ENCODE data around the gene FKBP8. TPM values are rescaled to one million over a fixed set of nuclear protein-coding genes. Genes with fewer than 3 reads are reported as not detected.
A peak's percentile ranks its signal among the peaks of the same experiment; 100 is the strongest.

The FKBP8 gene
- total RNA-seq, 1 donor from 2014 or later: 376 TPM

DNA sequence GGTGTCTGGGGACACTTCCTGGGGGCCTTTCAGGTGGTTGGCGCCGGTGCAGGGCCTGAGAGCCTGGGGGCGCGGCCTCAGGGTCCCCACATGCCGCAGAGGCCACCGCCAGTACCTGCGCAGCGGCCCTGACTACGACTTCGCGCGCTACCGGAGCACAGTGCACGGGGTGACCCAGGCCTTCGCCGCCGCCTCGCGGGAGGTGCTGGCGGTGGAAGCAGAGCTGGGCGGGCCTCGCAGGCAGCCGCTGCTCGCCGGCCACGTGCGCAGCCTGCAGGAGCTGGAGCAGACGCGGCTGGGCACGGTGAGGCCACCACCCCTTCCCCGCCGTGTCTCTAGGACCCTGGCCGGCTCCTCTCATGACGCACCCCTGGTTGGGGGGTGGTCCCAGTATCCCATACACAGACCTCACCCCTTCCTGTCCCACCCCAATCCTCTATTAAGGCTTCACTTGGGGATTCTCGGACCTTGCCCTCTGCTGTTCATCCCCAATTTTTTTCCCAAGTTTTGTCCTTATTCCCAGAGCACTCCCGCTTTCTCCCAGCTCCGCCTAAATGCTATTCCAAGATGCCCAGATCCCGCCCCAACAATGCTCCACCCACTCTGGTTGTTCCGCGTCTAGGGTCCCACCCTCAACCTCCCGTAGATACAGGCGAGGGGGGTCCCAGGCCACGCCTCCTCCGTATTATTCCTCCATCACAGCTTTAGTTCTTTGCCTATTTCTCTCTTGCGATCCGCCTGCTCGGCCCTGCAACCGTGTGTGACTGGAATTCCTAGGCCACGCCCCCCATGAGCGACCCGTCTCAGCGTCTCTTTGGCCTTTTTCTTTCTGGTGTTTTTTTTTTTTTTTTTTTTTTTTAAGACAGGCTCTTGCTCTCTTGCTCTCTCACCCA is 46.3 kb upstream of the FKBP8 start:
- Histone ChIP-seq H3K36me3 (peaks cover 0 to 8% of the 10 kb centered on the region in 2 donors), H3K27me3 (no peaks in the 10 kb centered on the region)
- DNase-seq (ENCODE audit: extremely low spot score in 2 of 2): no peak

GRCh38 chr19:18588611-18589379 is 45.4 kb upstream of the FKBP8 start, which contains the start of gene REX1BD:
Gene REX1BD (plus strand): TSS chr19:18588798. CDS start chr19:18588802, 4 bp downstream.
- Histone ChIP-seq H3K27ac (peak within 1 kb of the TSS; percentile 88), H3K4me3 (peak within 1 kb of the TSS; percentile 72 to 79), H3K27me3 (no peaks in the 10 kb centered on the region), H3K36me3 (peaks cover 0 to 8% of the 10 kb centered on the region in 2 donors), H3K9me3 (no peaks in the 10 kb centered on the region), H3K4me1 (peaks cover 35% of the 10 kb centered on the region)
- intact Hi-C loops (cut with DNase I): no loop called here
- TF ChIP-seq POLR2AphosphoS5 (IDR thresholded peaks at IDR 0.05; ENCODE audit: insufficient read depth in 1 of 2, low read depth in 1 of 2) (peak in 1 of 2 donors; percentile 64), POLR2A (IDR thresholded peaks at IDR 0.05) (peak in 1 of 2 donors; percentile 22)
- TF ChIP-seq, protein P1, sequence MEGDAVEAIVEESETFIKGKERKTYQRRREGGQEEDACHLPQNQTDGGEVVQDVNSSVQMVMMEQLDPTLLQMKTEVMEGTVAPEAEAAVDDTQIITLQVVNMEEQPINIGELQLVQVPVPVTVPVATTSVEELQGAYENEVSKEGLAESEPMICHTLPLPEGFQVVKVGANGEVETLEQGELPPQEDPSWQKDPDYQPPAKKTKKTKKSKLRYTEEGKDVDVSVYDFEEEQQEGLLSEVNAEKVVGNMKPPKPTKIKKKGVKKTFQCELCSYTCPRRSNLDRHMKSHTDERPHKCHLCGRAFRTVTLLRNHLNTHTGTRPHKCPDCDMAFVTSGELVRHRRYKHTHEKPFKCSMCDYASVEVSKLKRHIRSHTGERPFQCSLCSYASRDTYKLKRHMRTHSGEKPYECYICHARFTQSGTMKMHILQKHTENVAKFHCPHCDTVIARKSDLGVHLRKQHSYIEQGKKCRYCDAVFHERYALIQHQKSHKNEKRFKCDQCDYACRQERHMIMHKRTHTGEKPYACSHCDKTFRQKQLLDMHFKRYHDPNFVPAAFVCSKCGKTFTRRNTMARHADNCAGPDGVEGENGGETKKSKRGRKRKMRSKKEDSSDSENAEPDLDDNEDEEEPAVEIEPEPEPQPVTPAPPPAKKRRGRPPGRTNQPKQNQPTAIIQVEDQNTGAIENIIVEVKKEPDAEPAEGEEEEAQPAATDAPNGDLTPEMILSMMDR (IDR thresholded peaks at IDR 0.05): peak; percentile 67 to 96 (median 89)
- DNase-seq (ENCODE audit: extremely low spot score in 2 of 2): peak in 1 of 2 donors; percentile 85

More for the DNA sequence above, 46.3 kb upstream of the FKBP8 start:
- intact Hi-C loops (cut with DNase I): loop anchor here (5.0 to 10.0 kb wide), 3 partner anchors 85 to 263 kb away; no protein-coding TSS in a partner anchor
- Histone ChIP-seq H3K4me1 (peaks cover 44% of the 10 kb centered on the region), H3K27ac (peak overlapping the region; percentile 88), H3K4me3 (peak overlapping the region; percentile 72 to 79), H3K9me3 (no peaks in the 10 kb centered on the region)
- peak in 1 of 2 donors; percentile 46 for TF ChIP-seq POLR2AphosphoS5 (IDR thresholded peaks at IDR 0.05; ENCODE audit: insufficient read depth in 1 of 2, low read depth in 1 of 2)
- TF ChIP-seq, protein P1 (IDR thresholded peaks at IDR 0.05): no peak

- H3K4me3 ChIP-seq: peak overlapping the region; percentile 72 to 79
- H3K36me3 ChIP-seq: peaks cover 0 to 8% of the 10 kb centered on the region in 2 donors
- H3K27ac ChIP-seq: peak overlapping the region; percentile 88
- TF ChIP-seq, protein P1 (IDR thresholded peaks at IDR 0.05): no peak
- TF ChIP-seq POLR2A (IDR thresholded peaks at IDR 0.05): no peak
- no peaks in the 10 kb centered on the region for H3K27me3 ChIP-seq
- peaks cover 33% of the 10 kb centered on the region for H3K4me1 ChIP-seq
- intact Hi-C loops (cut with DNase I): no loop called here
- H3K9me3 ChIP-seq: no peaks in the 10 kb centered on the region
- no peak for DNase-seq (ENCODE audit: extremely low spot score in 2 of 2)
These were observed 44.7 kb upstream of the FKBP8 start for GRCh38 chr19:18587962-18588610.

DNA sequence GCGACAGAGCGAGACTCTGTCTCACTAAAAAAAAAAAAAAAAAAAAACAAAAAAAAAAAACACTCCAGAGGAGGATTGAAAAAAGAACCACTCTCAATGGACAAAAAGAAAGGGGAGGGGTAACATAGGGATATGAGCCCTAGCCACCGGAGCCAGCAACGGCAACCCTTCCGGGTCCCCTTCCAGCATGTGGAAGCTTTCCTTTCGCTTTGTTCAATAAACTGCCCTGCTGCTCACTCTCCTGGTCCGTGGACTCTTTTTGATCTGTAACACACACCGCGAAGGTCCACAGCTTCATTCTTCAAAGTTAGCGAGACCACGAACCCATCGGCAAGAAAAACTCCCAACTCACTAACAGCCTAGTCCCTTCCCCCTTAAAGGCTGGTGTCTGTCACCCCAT is 44.2 kb upstream of the FKBP8 start:
- no peaks in the 10 kb centered on the region for H3K9me3 ChIP-seq
- peaks cover 32% of the 10 kb centered on the region for H3K4me1 ChIP-seq
- peaks cover 0 to 8% of the 10 kb centered on the region in 2 donors for H3K36me3 ChIP-seq
- DNase-seq (ENCODE audit: extremely low spot score in 2 of 2): no peak
- H3K27me3 ChIP-seq: no peaks in the 10 kb centered on the region
- TF ChIP-seq, protein P1 (IDR thresholded peaks at IDR 0.05): no peak
- no peak overlapping the region for H3K4me3 ChIP-seq
- intact Hi-C loops (cut with DNase I): no loop called here
- H3K27ac ChIP-seq: peak overlapping the region; percentile 88

Measured in vagina (tissue), 2 donors.